K562 (cell line): Measurements from ENCODE around the gene ABLIM2. TPM values are rescaled to one million over a fixed set of nuclear protein-coding genes. Genes with fewer than 3 reads are reported as not detected.

Source experiments
- ATAC-seq: fragments of 200-7000 bp; cut with Tn5 transposase; 3 replicates; pipeline ENCODE4 v1.9.1; 2020; ENCODE audit warnings: moderate library complexity
- BruUV-seq: library from RNA; stranded (reverse); fragments of 400-500 nt; replicated peaks from 2 replicates; lab custom pipeline; 2021; lab: Mats Ljungman, UMichigan
- CTCF ChIA-PET: fragments of 300-600 bp; formaldehyde crosslinking; extraction: SDS; loops from one replicate; lab custom pipeline; 2021; ENCODE audit warnings: low intra/inter-chr PET ratio; lab: Yijun Ruan, JAX
- POLR2A ChIA-PET: fragments of 300-600, 350-650 bp; sonication (Branson Sonifier 250); formaldehyde crosslinking; extraction: SDS; loops from one replicate; lab custom pipeline; 2021; ENCODE audit warnings: antibody characterized with exemption, inconsistent platforms; lab: Yijun Ruan, JAX
- DNase-seq, 4 experiments: peaks; one replicate each; pipeline versions ENCODE4 v3.0.0 to v3.0.0-alpha.2; 2011 to 2018; ENCODE audit warnings: low spot score in 3 of 4, mixed read lengths in 3 of 4; ENCODE audit errors: extremely low read depth in 1 of 4
- FAIRE-seq: peaks from 2 replicates; lab custom pipeline; 2011; peaks lifted over from hg19 to GRCh38; lab: Jason Lieb, UNC
- H2AFZ ChIP-seq: 2 replicates; pipeline ENCODE4 v1.6.0; 2011; ENCODE audit warnings: low read depth, low read length, control low read depth, inconsistent platforms
- H3K27ac ChIP-seq: fragments of 200-600 bp; 3 replicates; pipeline ENCODE4 v1.8.0; 2011; ENCODE audit warnings: low read depth, mild to moderate bottlenecking, control low read depth, inconsistent platforms, low read length, moderate library complexity, mixed read lengths; ENCODE audit errors: extremely low read depth
- H3K27me3 ChIP-seq, 2 experiments: fragments of 300-600 bp in 1 of 2; 2 replicates in 1 of 2; 3 replicates in 1 of 2; pipeline versions ENCODE4 v1.6.0 to v1.8.0; 2011; ENCODE audit warnings: inconsistent platforms in 2 of 2, low read length in 2 of 2, mild to moderate bottlenecking in 1 of 2, mixed read lengths in 1 of 2, moderate library complexity in 1 of 2; ENCODE audit not compliant: control insufficient read depth in 2 of 2, insufficient read depth in 2 of 2
- H3K36me3 ChIP-seq: fragments of 300-600 bp; 3 replicates; pipeline ENCODE4 v1.8.0; 2011; ENCODE audit warnings: mild to moderate bottlenecking, low read length, inconsistent platforms; ENCODE audit not compliant: control insufficient read depth, insufficient read depth
- H3K4me1 ChIP-seq, 2 experiments: fragments of 200-600 bp in 1 of 2; replicated peaks in 1 of 2; 2 replicates in 1 of 2; 3 replicates in 1 of 2; pipeline versions ENCODE4 v1.5.1 to v1.8.0; 2011; ENCODE audit warnings: inconsistent platforms in 2 of 2, low read length in 2 of 2, mild to moderate bottlenecking in 1 of 2, mixed read lengths in 1 of 2, moderate library complexity in 1 of 2; ENCODE audit not compliant: control insufficient read depth in 2 of 2, insufficient read depth in 2 of 2
- H3K4me2 ChIP-seq: 2 replicates; pipeline ENCODE4 v1.6.1; 2011; ENCODE audit warnings: low read length, control low read depth, inconsistent platforms, mixed read lengths; ENCODE audit not compliant: insufficient read depth
- H3K4me3 ChIP-seq: fragments of 200-600 bp; sonication (generic), shearing (Covaris generic); 2 replicates; pipeline ENCODE4 v1.5.1; 2016; ENCODE audit warnings: control low read depth, inconsistent platforms
- H3K79me2 ChIP-seq: fragments of 200-600 bp; 3 replicates; pipeline ENCODE4 v1.8.0; 2011; ENCODE audit warnings: low read length, inconsistent platforms; ENCODE audit not compliant: control insufficient read depth, insufficient read depth
- H3K9ac ChIP-seq, 2 experiments: 2 replicates each; pipeline versions ENCODE4 v1.6.0 to v1.6.1; 2011; ENCODE audit warnings: low read depth in 2 of 2, low read length in 2 of 2, control low read depth in 1 of 2, inconsistent platforms in 1 of 2, mild to moderate bottlenecking in 1 of 2, mixed read lengths in 1 of 2; ENCODE audit not compliant: insufficient read depth in 1 of 2
- H3K9me1 ChIP-seq: one replicate; pipeline ENCODE4 v1.6.0; 2011; ENCODE audit warnings: inconsistent platforms, mild to moderate bottlenecking, low read length, moderate library complexity; ENCODE audit not compliant: control insufficient read depth, insufficient read depth
- H3K9me3 ChIP-seq: replicated peaks from 2 replicates; pipeline ENCODE4 v1.5.1; 2011; ENCODE audit warnings: low read depth, low read length, inconsistent platforms; ENCODE audit not compliant: control insufficient read depth, insufficient read depth
- H4K20me1 ChIP-seq: replicated peaks from 2 replicates; pipeline ENCODE4 v1.6.1; 2011; ENCODE audit warnings: low read length, inconsistent platforms, mixed read lengths; ENCODE audit not compliant: control insufficient read depth, insufficient read depth
- CBFA2T2 ChIP-seq: fragments of 450-650 bp; conservative IDR thresholded peaks from 2 replicates; pipeline ENCODE4 v1.6.1; 2017; ENCODE audit warnings: mild to moderate bottlenecking
- CBX1 ChIP-seq: sonication (generic); IDR thresholded peaks from 2 replicates; pipeline ENCODE4 v1.6.1; 2016; ENCODE audit warnings: antibody characterized with exemption, low read depth, mild to moderate bottlenecking
- COPS2 ChIP-seq: fragments of 450-650 bp; conservative IDR thresholded peaks from 2 replicates; pipeline ENCODE4 v1.6.1; 2016; ENCODE audit warnings: mild to moderate bottlenecking, moderate library complexity
- CREBBP ChIP-seq: IDR thresholded peaks from one replicate; pipeline ENCODE4 v1.6.1; 2012; ENCODE audit warnings: low read depth, mild to moderate bottlenecking, control low read depth, inconsistent platforms, low read length
- KAT7 ChIP-seq: sonication (generic); formaldehyde crosslinking; IDR thresholded peaks from 2 replicates; pipeline ENCODE4 v1.8.0; 2022; ENCODE audit warnings: missing genetic modification reagents, mild to moderate bottlenecking, borderline replicate concordance
- NR2F6 ChIP-seq: fragments of 450-650 bp; formaldehyde crosslinking; IDR thresholded peaks from 2 replicates; pipeline ENCODE4 v1.4.0; 2020; ENCODE audit warnings: mild to moderate bottlenecking
- ZBTB1 ChIP-seq: sonication (generic); formaldehyde crosslinking; IDR thresholded peaks from 2 replicates; pipeline ENCODE4 v1.8.1; 2023; ENCODE audit warnings: missing genetic modification reagents, low read depth, mild to moderate bottlenecking, borderline replicate concordance
- WGBS: fragments of 100-300 bp; shearing (Covaris generic); methylation state at CpG from one replicate; pipeline ENCODE4 v1.1.6; 2016; ENCODE audit warnings: low coverage, mixed read lengths; ENCODE audit not compliant: insufficient coverage; ENCODE audit errors: missing lambda C conversion rate; 5-methylcytosine and 5-hydroxymethylcytosine counted together
- in situ Hi-C: fragments of 300-500 bp; cut with MboI; formaldehyde crosslinking; loops from 4 replicates; pipeline ENCODE4 v1.15.0; 2018; ENCODE audit warnings: inconsistent platforms, mixed read lengths
- intact Hi-C: fragments of 100-400 bp; cut with micrococcal nuclease; formaldehyde crosslinking; loops from 2 replicates; pipeline ENCODE4 v1.14.2; 2022
- polyA plus RNA-seq, 8 experiments: library from polyadenylated mRNA; depleted of rRNA in 4 of 8; stranded (reverse) in 5 of 8; unstranded in 3 of 8; fragments of >200 nt; fragmentation: Nextera tagmentation in 2 of 8; fragmentation: Illumina TruSeq in 1 of 8; extraction: Ambion mirVana in 2 of 8; extraction: Trizol in 1 of 8; gene quantifications; 2 replicates each; pipeline versions ENCODE4 v1.2.1 to v1.2.3, GENCODE V29; 2011 to 2014; ENCODE audit warnings: inconsistent platforms in 1 of 8, missing spikeins in 1 of 8
- total RNA-seq, 7 experiments: library from RNA; depleted of rRNA in 6 of 7; stranded (reverse); fragments of >200 nt in 6 of 7; fragmentation: Illumina TruSeq in 2 of 7; extraction: Trizol in 2 of 7; gene quantifications; 2 replicates each; pipeline versions ENCODE4 v1.2.1 to v1.2.3, GENCODE V29; 2011 to 2021; ENCODE audit warnings: low replicate concordance in 1 of 7
- TF ChIP-seq, protein P1 (sequence below), 2 experiments: fragments of 450-650 bp in 1 of 2; sonication (generic) in 1 of 2; formaldehyde crosslinking in 1 of 2; IDR thresholded peaks; 2 replicates each; pipeline versions ENCODE4 v1.7.1 to v1.9.0; 2016 to 2022; ENCODE audit warnings: inconsistent platforms in 1 of 2, mild to moderate bottlenecking in 1 of 2, missing genetic modification reagents in 1 of 2
- TF ChIP-seq, protein P2 (sequence below): fragments of 250-450 bp; sonication (Bioruptor Pico); IDR thresholded peaks from 2 replicates; pipeline ENCODE4 v1.5.0; 2021
- TF ChIP-seq, protein P3 (sequence below): fragments of 200-800 bp; sonication (Bioruptor generic); IDR thresholded peaks from 2 replicates; pipeline ENCODE4 v1.6.1; 2017; ENCODE audit warnings: missing genetic modification characterization, missing compliant biosample characterization

The ABLIM2 gene
- total and polyA plus RNA-seq, 9 of the 15 experiments (the other 6 are each of a cell fraction or from before 2014, with no cell fraction given) = not detected

DNA sequence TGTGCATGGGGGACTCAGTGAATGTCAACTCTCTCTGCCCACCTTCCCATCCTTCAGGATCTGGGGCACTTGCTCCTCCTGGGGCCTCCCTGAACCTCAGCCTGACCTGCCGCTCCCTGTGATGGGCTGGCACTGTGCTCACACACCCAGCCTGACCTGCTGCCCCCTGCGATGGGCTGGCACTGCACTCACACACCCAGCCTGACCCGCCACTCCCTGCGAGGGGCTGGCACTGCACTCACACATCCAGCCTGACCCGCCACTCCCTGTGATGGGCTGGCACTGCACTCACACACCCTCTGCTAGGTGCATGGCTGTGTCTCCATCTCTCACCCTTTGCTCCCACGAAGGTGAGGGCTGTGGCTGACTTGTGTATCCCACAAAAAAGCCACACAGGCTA lies 103.4 kb downstream of the ABLIM2 start:
- POLR2A ChIA-PET = no interaction called here
- WGBS = 0% methylated on average over 5 of the region's 6 CpGs
- TF ChIP-seq KAT7 (CRISPR knock-in tag) (no peak), CREBBP (no peak), CBFA2T2 (no peak), ZBTB1 (no peak), NR2F6 (CRISPR knock-in tag) (no peak), CBX1 (no peak), COPS2 (no peak)
- TF ChIP-seq, protein P1, sequence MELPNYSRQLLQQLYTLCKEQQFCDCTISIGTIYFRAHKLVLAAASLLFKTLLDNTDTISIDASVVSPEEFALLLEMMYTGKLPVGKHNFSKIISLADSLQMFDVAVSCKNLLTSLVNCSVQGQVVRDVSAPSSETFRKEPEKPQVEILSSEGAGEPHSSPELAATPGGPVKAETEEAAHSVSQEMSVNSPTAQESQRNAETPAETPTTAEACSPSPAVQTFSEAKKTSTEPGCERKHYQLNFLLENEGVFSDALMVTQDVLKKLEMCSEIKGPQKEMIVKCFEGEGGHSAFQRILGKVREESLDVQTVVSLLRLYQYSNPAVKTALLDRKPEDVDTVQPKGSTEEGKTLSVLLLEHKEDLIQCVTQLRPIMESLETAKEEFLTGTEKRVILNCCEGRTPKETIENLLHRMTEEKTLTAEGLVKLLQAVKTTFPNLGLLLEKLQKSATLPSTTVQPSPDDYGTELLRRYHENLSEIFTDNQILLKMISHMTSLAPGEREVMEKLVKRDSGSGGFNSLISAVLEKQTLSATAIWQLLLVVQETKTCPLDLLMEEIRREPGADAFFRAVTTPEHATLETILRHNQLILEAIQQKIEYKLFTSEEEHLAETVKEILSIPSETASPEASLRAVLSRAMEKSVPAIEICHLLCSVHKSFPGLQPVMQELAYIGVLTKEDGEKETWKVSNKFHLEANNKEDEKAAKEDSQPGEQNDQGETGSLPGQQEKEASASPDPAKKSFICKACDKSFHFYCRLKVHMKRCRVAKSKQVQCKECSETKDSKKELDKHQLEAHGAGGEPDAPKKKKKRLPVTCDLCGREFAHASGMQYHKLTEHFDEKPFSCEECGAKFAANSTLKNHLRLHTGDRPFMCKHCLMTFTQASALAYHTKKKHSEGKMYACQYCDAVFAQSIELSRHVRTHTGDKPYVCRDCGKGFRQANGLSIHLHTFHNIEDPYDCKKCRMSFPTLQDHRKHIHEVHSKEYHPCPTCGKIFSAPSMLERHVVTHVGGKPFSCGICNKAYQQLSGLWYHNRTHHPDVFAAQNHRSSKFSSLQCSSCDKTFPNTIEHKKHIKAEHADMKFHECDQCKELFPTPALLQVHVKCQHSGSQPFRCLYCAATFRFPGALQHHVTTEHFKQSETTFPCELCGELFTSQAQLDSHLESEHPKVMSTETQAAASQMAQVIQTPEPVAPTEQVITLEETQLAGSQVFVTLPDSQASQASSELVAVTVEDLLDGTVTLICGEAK (IDR thresholded peaks at IDR 0.05) = no peak
- TF ChIP-seq, protein P1 (CRISPR knock-in tag; IDR thresholded peaks at IDR 0.05) = no peak
- TF ChIP-seq, protein P2, sequence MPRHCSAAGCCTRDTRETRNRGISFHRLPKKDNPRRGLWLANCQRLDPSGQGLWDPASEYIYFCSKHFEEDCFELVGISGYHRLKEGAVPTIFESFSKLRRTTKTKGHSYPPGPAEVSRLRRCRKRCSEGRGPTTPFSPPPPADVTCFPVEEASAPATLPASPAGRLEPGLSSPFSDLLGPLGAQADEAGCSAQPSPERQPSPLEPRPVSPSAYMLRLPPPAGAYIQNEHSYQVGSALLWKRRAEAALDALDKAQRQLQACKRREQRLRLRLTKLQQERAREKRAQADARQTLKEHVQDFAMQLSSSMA (CRISPR knock-in tag) = no peak
- TF ChIP-seq, protein P3, sequence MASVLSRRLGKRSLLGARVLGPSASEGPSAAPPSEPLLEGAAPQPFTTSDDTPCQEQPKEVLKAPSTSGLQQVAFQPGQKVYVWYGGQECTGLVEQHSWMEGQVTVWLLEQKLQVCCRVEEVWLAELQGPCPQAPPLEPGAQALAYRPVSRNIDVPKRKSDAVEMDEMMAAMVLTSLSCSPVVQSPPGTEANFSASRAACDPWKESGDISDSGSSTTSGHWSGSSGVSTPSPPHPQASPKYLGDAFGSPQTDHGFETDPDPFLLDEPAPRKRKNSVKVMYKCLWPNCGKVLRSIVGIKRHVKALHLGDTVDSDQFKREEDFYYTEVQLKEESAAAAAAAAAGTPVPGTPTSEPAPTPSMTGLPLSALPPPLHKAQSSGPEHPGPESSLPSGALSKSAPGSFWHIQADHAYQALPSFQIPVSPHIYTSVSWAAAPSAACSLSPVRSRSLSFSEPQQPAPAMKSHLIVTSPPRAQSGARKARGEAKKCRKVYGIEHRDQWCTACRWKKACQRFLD (CRISPR knock-in tag) = no peak

More for the DNA sequence above, 103.4 kb downstream of the ABLIM2 start:
- Histone ChIP-seq H3K9me3 (no peaks in the 10 kb centered on the region), H3K4me3 (no peak overlapping the region), H3K27me3 (peaks cover 10 to 61% of the 10 kb centered on the region in 2 experiments; a peak in 4 of 5 replicates), H3K9ac (no peak overlapping the region), H3K4me1 (peaks cover 0 to 7% of the 10 kb centered on the region in 2 experiments; a peak in 2 of 5 replicates), H3K4me2 (no peak overlapping the region), H4K20me1 (0 out of 2 replicates have a peak, but pooled peaks cover 2% of the 10 kb centered on the region), H2AFZ (no peak overlapping the region), H3K36me3 (no peaks in the 10 kb centered on the region), H3K9me1 (no peaks in the 10 kb centered on the region), H3K79me2 (no peaks in the 10 kb centered on the region), H3K27ac (no peak overlapping the region)
- FAIRE-seq (no peak), ATAC-seq (no peak), DNase-seq (no peak)
- in situ Hi-C loops (no loop called here), intact Hi-C loops (no loop called here)
- CTCF ChIA-PET = no interaction called here
- BruUV-seq = no TSS peak
